Measurements from ENCODE around the gene FASTKD1. TPM values are rescaled to one million over a fixed set of nuclear protein-coding genes. Genes with fewer than 3 reads are reported as not detected.

Gene FASTKD1
- total and polyA plus RNA-seq, 2 donors (not counting 3 experiments of a cell fraction or from before 2014, with no cell fraction given) = 8.9 to 32.2 TPM

GRCh38 chr2:169507698-169508097, 66.0 kb downstream of the FASTKD1 start:
- peak overlapping the region; percentile 77 for H3K27ac ChIP-seq (ENCODE audit: insufficient read depth, low read depth, low read length)
- peak; percentile 93 for TF ChIP-seq FOS (IDR thresholded peaks at IDR 0.05; ENCODE audit: borderline replicate concordance, insufficient read depth, low read length)
- TF ChIP-seq EZH2 (IDR thresholded peaks at IDR 0.05; ENCODE audit: borderline replicate concordance, low read depth, low read length, severe bottlenecking) = no peak
- TF ChIP-seq POLR2A (IDR thresholded peaks at IDR 0.05; ENCODE audit: low read depth, low read length) = no peak
- TF ChIP-seq GATA2 (IDR thresholded peaks at IDR 0.05; ENCODE audit: insufficient read depth, insufficient read length, low read depth, low read length) = no peak
- TF ChIP-seq MAX (IDR thresholded peaks at IDR 0.05; ENCODE audit: insufficient read depth, insufficient read length) = no peak
- TF ChIP-seq MYC (IDR thresholded peaks at IDR 0.05; ENCODE audit: low read depth, low read length) = no peak
- TF ChIP-seq POLR2AphosphoS5 (IDR thresholded peaks at IDR 0.05; ENCODE audit: insufficient read depth, low read depth, low read length) = no peak
- TF ChIP-seq JUN (IDR thresholded peaks at IDR 0.05; ENCODE audit: borderline replicate concordance, insufficient read depth, insufficient read length, low read depth) = peak; percentile 98
- TF ChIP-seq, protein P1, sequence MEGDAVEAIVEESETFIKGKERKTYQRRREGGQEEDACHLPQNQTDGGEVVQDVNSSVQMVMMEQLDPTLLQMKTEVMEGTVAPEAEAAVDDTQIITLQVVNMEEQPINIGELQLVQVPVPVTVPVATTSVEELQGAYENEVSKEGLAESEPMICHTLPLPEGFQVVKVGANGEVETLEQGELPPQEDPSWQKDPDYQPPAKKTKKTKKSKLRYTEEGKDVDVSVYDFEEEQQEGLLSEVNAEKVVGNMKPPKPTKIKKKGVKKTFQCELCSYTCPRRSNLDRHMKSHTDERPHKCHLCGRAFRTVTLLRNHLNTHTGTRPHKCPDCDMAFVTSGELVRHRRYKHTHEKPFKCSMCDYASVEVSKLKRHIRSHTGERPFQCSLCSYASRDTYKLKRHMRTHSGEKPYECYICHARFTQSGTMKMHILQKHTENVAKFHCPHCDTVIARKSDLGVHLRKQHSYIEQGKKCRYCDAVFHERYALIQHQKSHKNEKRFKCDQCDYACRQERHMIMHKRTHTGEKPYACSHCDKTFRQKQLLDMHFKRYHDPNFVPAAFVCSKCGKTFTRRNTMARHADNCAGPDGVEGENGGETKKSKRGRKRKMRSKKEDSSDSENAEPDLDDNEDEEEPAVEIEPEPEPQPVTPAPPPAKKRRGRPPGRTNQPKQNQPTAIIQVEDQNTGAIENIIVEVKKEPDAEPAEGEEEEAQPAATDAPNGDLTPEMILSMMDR (IDR thresholded peaks at IDR 0.05; ENCODE audit: extremely low read depth in 1 of 2, insufficient read depth in 1 of 2, low read depth in 1 of 2, low read length in 2 of 2) = no peak
- ChIA-PET POLR2A (interaction anchor here (0.6 kb wide), 1 partner anchor 18 kb away, joined by 3 read pairs; no protein-coding TSS in a partner anchor), CTCF (interaction anchor here (0.6 to 1.9 kb wide), 8 partner anchors 11 to 55 kb away, joined by 3 to 10 read pairs (median 4); partner anchors contain the start of gene BBS5)
- H3K4me1 ChIP-seq (ENCODE audit: control insufficient read depth, extremely low read depth, insufficient read depth, low read length) = peaks cover 13% of the 10 kb centered on the region
- H3K27me3 ChIP-seq (ENCODE audit: control insufficient read depth in 2 of 2, insufficient read depth in 2 of 2, low read length in 2 of 2) = no peaks in the 10 kb centered on the region
- peak; percentile 86 for DNase-seq (ENCODE audit: low read depth, low spot score)
- H2AFZ ChIP-seq (ENCODE audit: low read depth, low read length) = no peak overlapping the region
- FAIRE-seq = peak; percentile 83
- intact Hi-C loops (cut with micrococcal nuclease) (loop anchor here (2.0 kb wide), 1 partner anchor 29 kb away; the partner anchor contains the start of gene BBS5), dilution Hi-C loops (cut with MboI; ENCODE audit: extremely low pct_ligation_motif_present, low sequenced_read_pairs) (no loop called here)
- H3K9me1 ChIP-seq (replicated peaks; ENCODE audit: control insufficient read depth, extremely low read depth, insufficient read depth, low read length) = no peaks in the 10 kb centered on the region
- H3K9me3 ChIP-seq (replicated peaks; ENCODE audit: control insufficient read depth, insufficient read depth, low read length) = no peaks in the 10 kb centered on the region
- H3K79me2 ChIP-seq (ENCODE audit: control insufficient read depth, insufficient read depth, low read length) = no peaks in the 10 kb centered on the region
- no peaks in the 10 kb centered on the region for H4K20me1 ChIP-seq (replicated peaks; ENCODE audit: control insufficient read depth, extremely low read depth, insufficient read depth, low read length)
- H3K9ac ChIP-seq (replicated peaks; ENCODE audit: extremely low read depth, insufficient read depth, low read length) = no peak overlapping the region
- H3K4me3 ChIP-seq (replicated peaks in 1 of 3; ENCODE audit: insufficient read depth in 1 of 3, low read depth in 1 of 3, low read length in 3 of 3) = no peak overlapping the region
- no TSS peak for BruUV-seq (replicated peaks)
- H3K36me3 ChIP-seq (ENCODE audit: control insufficient read depth in 2 of 2, extremely low read depth in 1 of 2, insufficient read depth in 2 of 2, low read length in 2 of 2) = no peaks in the 10 kb centered on the region
- peak overlapping the region; percentile 60 for H3K4me2 ChIP-seq (ENCODE audit: insufficient read depth, low read length)
